ENCODE results near the gene OSBPL5.

Gene OSBPL5

DNA sequence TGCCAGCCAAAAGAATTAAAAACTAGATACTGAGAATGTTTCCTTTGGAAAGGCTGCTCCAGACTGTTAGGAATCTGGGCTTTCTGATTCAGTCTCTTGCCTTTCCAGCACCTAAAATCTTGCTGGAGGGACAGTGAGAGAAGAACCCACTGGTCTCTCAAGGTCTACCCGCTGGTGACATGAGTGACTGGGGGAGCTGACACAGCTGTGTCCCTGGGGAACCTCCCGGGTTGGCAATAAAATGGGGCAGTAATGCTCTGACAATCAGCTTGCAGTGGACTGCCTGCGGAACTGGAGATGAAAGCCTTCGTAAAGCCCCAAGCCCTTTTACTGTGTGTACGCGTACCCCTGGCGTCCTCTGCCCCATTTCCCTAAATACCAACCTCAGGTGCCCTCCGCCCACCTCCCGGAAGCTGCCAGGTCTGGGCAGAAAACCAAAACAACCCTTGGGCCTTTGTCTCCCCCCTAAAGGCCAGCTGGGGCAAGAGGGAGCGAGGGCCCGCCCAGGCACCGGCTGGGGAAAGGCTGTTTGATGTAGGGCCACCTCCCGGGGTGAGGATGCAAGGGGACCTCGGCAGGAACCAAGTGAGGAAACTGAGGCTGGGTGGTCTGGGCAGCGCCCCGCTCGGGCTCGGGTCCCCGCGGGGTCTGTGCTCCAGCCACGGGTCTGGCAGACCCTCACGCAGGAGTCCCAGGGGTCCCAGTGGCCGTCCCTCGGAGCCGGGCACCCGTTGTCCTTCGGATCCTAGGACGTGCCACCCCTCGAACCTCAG is 108.6 kb downstream of the OSBPL5 start:
- Histone ChIP-seq H3K4me3 (ENCODE audit: low read length, poor library complexity, severe bottlenecking) (peak overlapping the region; percentile 94), H3K79me2 (ENCODE audit: insufficient read depth, low read length) (peaks cover 42% of the 10 kb centered on the region), H3K9me2 (replicated peaks; ENCODE audit: low read depth, low read length) (no peaks in the 10 kb centered on the region), H3K9me3 (ENCODE audit: insufficient read depth, low read depth, low read length) (no peaks in the 10 kb centered on the region), H3K27me3 (ENCODE audit: insufficient read depth, low read length, poor library complexity, severe bottlenecking) (no peaks in the 10 kb centered on the region), H3K9ac (ENCODE audit: low read depth, low read length, poor library complexity, severe bottlenecking) (peak overlapping the region; percentile 87), H3K4me1 (ENCODE audit: insufficient read depth, low read length, poor library complexity, severe bottlenecking) (peaks cover 29% of the 10 kb centered on the region), H3F3A (ENCODE audit: low read depth) (no peaks in the 10 kb centered on the region), H4K20me1 (ENCODE audit: insufficient read depth, low read length, poor library complexity, severe bottlenecking) (peaks cover 9% of the 10 kb centered on the region), H3K36me3 (ENCODE audit: insufficient read depth, low read length) (no peaks in the 10 kb centered on the region), H2AFZ (ENCODE audit: low read length) (peak overlapping the region; percentile 97; the same call in 1 of the 2 replicates), H3K4me2 (ENCODE audit: low read depth, low read length, poor library complexity, severe bottlenecking) (peak overlapping the region; percentile 94)
- TF ChIP-seq, protein P1, sequence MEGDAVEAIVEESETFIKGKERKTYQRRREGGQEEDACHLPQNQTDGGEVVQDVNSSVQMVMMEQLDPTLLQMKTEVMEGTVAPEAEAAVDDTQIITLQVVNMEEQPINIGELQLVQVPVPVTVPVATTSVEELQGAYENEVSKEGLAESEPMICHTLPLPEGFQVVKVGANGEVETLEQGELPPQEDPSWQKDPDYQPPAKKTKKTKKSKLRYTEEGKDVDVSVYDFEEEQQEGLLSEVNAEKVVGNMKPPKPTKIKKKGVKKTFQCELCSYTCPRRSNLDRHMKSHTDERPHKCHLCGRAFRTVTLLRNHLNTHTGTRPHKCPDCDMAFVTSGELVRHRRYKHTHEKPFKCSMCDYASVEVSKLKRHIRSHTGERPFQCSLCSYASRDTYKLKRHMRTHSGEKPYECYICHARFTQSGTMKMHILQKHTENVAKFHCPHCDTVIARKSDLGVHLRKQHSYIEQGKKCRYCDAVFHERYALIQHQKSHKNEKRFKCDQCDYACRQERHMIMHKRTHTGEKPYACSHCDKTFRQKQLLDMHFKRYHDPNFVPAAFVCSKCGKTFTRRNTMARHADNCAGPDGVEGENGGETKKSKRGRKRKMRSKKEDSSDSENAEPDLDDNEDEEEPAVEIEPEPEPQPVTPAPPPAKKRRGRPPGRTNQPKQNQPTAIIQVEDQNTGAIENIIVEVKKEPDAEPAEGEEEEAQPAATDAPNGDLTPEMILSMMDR (conservative IDR thresholded peaks at IDR 0.05; ENCODE audit: low read length), result no peak
- no peak for TF ChIP-seq EZH2phosphoT487 (IDR thresholded peaks at IDR 0.05; ENCODE audit: borderline replicate concordance)

DNA sequence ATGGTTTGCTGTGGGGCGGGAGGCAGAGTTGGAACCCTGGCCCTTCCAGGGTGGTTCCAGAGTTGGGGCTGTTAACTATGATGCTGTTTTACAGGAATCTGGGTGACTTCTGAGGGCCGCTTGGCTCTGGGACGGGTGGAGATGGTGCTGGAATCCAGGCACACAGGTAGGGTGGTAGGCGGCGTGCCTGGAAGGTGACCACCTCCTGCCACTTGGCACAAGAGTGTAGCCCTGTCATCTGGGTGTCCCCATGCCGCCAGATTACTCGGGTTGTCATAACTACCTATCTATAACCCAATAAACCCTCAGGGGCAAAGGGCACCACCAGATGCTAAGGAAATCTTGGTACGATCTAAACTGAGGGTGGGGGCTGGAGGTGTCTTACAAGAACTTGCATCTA is 109.2 kb downstream of the OSBPL5 start:
- H3K4me3 ChIP-seq (ENCODE audit: low read length, poor library complexity, severe bottlenecking), result peak overlapping the region; percentile 94
- H3K9me3 ChIP-seq (ENCODE audit: insufficient read depth, low read depth, low read length), result no peaks in the 10 kb centered on the region
- no peaks in the 10 kb centered on the region for H3K27me3 ChIP-seq (ENCODE audit: insufficient read depth, low read length, poor library complexity, severe bottlenecking)
- H2AFZ ChIP-seq (ENCODE audit: low read length), result no peak overlapping the region
- no peaks in the 10 kb centered on the region for H3K36me3 ChIP-seq (ENCODE audit: insufficient read depth, low read length)
- peak overlapping the region; percentile 94 for H3K4me2 ChIP-seq (ENCODE audit: low read depth, low read length, poor library complexity, severe bottlenecking)
- H3F3A ChIP-seq (ENCODE audit: low read depth), result no peaks in the 10 kb centered on the region
- H4K20me1 ChIP-seq (ENCODE audit: insufficient read depth, low read length, poor library complexity, severe bottlenecking), result peaks cover 11% of the 10 kb centered on the region
- H3K9me2 ChIP-seq (replicated peaks; ENCODE audit: low read depth, low read length), result no peaks in the 10 kb centered on the region
- H3K4me1 ChIP-seq (ENCODE audit: insufficient read depth, low read length, poor library complexity, severe bottlenecking), result peaks cover 34% of the 10 kb centered on the region
- H3K9ac ChIP-seq (ENCODE audit: low read depth, low read length, poor library complexity, severe bottlenecking), result peak overlapping the region; percentile 87
- TF ChIP-seq, protein P1 (conservative IDR thresholded peaks at IDR 0.05; ENCODE audit: low read length), result no peak
- no peak for TF ChIP-seq EZH2phosphoT487 (IDR thresholded peaks at IDR 0.05; ENCODE audit: borderline replicate concordance)
- H3K79me2 ChIP-seq (ENCODE audit: insufficient read depth, low read length), result peaks cover 48% of the 10 kb centered on the region

DNA sequence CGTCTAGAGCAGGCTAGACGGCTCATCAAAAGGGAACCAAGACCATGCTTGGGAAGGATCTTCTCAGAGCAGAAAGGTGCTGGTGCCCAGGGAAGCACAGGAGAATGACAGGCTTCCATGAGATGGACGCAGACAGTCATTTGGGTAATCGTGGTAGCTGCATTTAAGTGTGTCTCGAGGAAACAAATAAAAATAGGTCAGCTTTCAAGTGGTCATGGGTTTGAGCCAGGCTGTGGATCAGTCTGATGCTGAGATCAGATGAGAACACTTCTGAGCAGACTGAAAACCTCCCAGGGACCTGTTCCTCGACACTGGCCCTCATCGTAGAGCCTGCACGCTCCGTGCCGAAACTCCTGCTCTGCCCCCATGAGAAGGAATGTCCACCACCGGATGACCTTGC is 112.5 kb downstream of the OSBPL5 start:
- Histone ChIP-seq H3K36me3 (ENCODE audit: insufficient read depth, low read length) (no peaks in the 10 kb centered on the region), H3K4me3 (ENCODE audit: low read length, poor library complexity, severe bottlenecking) (peak overlapping the region; percentile 42), H3F3A (ENCODE audit: low read depth) (no peaks in the 10 kb centered on the region), H3K79me2 (ENCODE audit: insufficient read depth, low read length) (peaks cover 78% of the 10 kb centered on the region), H3K9ac (ENCODE audit: low read depth, low read length, poor library complexity, severe bottlenecking) (no peak overlapping the region), H2AFZ (ENCODE audit: low read length) (no peak overlapping the region), H3K4me1 (ENCODE audit: insufficient read depth, low read length, poor library complexity, severe bottlenecking) (peaks cover 31% of the 10 kb centered on the region), H3K27me3 (ENCODE audit: insufficient read depth, low read length, poor library complexity, severe bottlenecking) (no peaks in the 10 kb centered on the region), H3K9me3 (ENCODE audit: insufficient read depth, low read depth, low read length) (no peaks in the 10 kb centered on the region), H4K20me1 (ENCODE audit: insufficient read depth, low read length, poor library complexity, severe bottlenecking) (peaks cover 14% of the 10 kb centered on the region), H3K4me2 (ENCODE audit: low read depth, low read length, poor library complexity, severe bottlenecking) (peak overlapping the region; percentile 74), H3K9me2 (replicated peaks; ENCODE audit: low read depth, low read length) (no peaks in the 10 kb centered on the region)
- TF ChIP-seq EZH2phosphoT487 (IDR thresholded peaks at IDR 0.05; ENCODE audit: borderline replicate concordance), result no peak
- TF ChIP-seq, protein P1 (conservative IDR thresholded peaks at IDR 0.05; ENCODE audit: low read length), result no peak

Measured in Loucy (cell line).